GM19455 (cell line): ENCODE results near the gene CAPN15.

ENCODE experiments used
- ATAC-seq: cut with Tn5 transposase; IDR thresholded peaks from one replicate; pipeline ENCODE4 v1.9.1; 2021; ENCODE audit not compliant: unreplicated experiment

The CAPN15 gene

DNA sequence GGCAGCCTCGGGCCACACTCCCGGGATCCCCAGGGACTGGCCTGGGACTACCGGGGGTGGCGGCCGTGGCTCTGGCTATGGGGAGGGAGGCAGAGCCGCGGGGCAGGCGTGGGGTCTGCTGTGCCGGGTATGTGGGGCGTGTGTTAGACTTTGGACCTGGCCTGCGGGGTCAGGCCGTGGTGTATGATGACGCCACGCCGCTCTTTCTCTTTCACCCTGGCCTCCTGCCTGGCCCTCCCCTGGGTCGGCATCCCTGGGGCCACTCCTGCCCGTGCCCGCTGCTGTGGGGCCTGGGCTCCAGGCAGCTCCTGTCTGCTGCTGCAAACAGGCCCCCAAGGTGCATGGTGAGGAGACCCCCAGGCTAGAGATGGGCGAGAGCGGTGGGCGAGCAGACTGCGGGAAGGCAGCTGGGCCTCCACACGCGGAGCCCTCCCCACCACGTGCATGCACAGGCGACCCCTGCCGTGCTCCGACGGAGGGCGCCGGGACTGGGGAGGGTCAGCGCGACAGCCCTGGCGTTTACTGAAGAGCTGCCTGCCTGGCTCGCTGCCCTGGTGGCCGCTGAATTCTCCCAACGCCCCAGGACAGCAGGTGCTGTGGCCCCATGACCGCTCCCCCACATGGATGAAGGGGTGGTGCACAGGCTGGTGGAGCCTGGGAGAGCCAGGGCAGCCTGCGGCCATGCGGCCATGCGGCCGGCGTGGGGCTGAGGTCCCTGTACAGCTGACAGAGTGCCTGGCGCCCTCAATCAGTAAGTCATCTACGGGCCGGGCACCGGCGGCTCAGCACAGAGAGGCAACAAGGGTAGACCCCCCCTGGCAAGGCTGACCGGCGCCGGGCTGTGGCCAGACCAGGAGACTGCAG is 16.0 kb downstream of the CAPN15 start:
- ATAC-seq: no peak

DNA sequence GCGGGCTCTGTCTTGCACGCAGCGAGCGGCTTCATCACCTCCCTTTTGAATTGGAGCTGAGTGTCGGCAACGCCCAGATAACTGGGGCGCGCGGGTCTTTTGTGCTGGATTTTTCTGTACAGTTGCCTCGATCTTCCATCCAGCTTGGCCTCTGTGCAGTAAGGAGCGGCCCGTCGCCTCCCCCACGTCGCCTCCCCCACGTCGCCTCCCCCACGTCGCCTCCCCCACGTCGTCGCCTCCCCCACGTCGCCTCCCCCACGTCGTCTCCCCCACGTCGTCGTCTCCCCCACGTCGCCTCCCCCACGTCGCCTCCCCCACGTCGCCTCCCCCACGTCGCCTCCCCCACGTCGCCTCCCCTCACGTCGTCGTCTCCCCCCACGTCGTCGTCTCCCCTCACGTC is 17.0 kb downstream of the CAPN15 start:
- ATAC-seq: no peak

DNA sequence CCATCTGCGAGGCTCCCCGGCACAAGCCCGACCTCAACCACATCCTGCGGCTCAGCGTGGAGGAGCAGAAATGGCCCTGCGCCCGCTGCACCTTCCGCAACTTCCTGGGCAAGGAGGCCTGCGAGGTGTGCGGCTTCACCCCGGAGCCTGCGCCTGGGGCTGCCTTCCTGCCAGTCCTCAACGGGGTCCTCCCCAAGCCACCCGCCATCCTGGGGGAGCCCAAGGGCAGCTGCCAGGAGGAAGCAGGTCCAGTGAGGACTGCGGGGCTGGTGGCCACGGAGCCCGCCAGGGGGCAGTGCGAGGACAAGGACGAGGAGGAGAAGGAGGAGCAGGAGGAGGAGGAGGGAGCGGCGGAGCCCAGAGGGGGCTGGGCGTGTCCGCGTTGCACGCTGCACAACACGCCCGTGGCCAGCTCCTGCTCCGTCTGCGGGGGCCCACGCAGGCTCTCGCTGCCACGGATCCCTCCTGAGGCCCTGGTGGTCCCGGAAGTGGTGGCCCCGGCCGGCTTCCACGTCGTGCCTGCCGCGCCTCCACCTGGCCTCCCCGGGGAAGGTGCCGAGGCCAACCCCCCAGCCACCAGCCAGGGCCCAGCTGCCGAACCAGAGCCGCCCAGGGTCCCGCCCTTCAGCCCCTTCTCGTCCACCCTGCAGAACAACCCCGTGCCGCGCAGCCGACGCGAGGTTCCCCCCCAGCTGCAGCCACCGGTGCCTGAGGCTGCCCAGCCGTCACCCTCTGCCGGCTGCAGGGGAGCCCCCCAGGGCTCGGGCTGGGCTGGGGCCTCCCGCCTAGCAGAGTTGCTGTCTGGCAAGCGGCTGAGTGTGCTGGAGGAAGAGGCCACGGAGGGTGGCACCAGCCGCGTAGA is 19.6 kb downstream of the CAPN15 start:
- no peak for ATAC-seq

DNA sequence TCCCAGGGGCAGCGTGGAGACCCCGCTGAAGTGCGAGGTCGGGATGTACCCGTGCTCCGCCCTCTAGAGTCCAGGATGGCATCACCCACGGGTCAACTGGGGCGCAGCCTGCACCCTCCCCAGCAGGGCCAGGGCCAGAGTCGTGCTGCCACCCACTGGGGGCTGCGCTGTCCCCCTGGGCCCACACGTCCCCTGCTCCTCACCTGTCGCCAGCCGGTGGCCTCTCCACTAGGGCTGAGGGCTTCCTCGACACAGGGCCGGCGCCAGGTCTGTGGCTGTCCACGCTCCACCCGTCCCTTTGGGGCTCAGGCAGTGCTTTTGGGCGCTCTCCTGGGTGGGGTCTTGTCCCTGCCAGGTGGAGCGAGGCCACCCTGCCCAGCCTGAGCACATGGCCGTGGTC is 21.1 kb downstream of the CAPN15 start:
- ATAC-seq: no peak

DNA sequence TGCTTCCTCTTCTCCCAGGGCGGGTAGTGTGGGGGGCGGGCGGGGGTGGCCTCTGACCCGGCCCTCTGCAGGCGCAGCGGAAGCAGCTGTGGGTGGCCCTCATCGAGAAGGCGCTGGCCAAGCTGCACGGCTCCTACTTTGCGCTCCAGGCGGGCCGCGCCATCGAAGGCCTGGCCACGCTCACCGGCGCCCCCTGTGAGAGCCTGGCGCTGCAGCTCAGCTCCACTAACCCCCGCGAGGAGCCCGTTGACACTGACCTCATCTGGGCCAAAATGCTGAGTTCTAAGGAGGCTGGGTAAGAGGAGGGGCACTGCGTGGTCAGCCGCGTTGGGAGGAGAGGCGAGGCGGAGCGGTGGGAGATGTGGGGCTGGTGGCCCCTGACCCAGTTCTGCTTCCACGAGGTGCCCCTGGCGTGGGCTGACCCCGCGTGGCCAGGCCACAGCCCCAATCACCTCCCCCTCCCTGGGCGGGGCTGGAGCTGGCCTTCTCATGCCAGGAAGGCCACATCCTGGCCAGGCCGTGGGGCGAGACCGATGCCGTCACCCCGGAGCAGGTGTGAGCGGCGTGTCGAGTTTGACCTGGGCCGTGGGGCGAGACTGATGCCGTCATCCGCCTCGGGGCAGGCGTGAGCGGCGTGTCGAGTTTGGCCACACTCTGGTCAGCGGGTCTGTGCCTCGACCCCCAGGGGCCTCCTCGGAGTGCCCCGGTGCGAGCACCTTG is 22.2 kb downstream of the CAPN15 start:
- no peak for ATAC-seq

DNA sequence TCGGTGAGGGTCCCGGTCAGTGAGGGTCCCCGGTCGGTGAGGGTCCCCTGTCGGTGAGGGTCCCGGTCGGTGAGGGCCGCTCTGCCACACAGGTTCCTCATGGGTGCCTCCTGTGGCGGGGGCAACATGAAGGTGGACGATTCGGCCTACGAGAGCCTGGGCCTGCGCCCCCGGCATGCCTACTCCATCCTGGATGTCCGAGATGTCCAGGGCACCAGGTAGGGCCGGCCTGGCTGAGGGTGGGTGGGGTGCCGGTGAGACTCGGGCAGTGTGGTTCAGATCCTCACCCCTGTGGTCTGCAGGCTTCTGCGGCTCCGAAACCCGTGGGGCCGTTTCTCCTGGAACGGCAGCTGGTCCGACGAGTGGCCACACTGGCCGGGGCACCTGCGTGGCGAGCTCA is 23.7 kb downstream of the CAPN15 start:
- no peak for ATAC-seq

DNA sequence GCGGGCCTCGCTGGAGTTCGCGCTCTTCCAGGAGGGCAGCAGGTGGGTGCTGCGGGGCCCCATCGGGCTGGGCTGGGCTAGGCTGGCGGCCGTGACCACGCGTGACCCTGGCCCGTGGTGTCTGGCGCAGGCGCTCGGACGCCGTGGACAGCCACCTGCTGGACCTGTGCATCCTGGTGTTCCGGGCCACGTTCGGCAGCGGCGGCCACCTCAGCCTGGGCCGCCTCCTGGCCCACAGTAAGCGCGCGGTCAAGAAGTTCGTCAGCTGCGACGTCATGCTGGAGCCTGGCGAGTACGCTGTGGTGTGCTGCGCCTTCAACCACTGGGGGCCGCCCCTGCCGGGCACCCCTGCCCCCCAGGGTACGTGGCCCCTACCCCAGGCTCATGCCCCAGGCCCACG is 24.7 kb downstream of the CAPN15 start:
- no peak for ATAC-seq

DNA sequence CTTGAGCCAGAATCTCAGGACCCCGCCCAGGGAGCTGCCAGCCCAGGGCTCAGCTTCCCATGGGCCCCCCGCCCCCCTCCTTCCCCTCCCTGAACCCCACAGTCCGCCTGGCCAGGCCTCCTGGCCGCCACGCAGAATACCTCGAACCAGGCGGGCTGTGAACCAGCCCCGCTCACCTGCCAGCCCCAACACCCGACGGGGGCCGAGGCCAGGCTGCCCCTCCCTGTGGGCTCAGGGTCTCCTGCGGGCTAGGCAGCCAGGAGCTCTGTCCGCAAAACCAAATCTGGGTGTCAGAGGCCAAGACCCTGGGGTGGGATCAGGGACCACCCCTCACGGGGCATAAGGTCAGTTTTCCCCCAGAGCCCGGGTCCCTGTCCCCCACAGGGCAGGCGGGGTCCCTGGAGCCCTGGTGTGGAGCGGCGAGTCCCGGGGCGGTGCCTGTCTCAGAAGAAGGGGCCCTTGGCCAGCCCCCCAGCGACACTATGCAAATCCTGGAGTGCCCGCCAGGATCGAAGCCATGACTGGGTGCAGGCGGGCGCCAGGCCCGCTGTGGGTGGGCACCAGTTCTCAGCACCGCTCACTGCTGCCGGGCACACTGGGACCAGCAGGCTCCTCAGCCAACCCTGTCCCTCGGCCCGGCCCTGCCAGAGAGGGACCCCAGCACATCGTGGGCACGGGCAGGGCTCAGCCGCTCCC is 26.2 kb downstream of the CAPN15 start:
- ATAC-seq: no peak

DNA sequence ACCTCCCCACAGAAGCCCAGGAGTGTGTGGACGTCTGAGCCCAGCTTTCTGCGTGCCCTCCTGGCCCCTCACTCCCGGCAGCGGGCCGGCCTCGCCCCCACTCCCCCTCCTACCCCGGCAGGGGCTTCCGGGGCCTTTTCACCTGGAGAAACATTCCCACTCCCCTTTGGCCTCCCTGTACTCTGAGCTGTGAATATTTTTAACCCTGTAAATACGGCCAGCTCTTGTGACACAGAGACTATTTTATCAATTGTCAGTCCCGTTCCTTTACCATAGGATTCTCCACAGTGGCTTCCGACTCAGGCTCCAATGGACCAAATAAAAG is 26.7 kb downstream of the CAPN15 start:
- ATAC-seq: no peak

DNA sequence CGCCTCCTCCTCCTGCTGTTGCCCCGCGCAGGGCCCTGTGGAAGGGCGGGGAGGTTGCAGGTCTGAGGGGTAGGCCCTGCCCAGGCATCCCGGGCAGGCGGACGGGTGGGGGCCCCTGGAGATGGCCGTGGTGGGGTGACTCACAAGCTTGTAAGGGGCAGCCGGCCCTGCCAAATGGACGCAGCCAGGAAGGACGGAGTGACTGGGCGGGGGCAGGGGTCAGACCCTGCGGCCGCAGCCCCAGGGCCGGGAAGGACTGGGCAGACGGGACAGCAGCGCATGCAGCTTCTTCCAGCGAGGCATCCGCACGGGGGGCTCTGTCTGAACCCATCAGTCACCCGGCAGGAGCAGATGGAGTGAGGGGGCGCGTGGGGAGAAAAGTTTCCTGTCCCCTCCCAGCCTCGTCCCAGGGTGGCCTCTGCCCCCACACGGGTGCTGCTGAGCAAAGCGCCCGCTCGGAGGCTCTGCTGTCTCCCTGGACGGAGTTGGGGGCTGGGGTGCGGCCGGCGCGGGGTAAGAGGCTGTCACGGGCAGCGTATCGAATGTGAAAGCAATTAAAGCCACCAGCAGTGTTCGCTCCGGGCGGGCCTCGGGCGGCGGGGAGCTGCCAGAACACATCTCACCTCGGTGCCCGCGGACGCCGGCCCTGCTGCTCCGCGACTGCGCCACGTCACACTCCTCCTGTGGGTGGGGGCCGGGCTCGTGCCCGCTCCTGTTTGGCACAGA is 27.3 kb downstream of the CAPN15 start:
- ATAC-seq: no peak

DNA sequence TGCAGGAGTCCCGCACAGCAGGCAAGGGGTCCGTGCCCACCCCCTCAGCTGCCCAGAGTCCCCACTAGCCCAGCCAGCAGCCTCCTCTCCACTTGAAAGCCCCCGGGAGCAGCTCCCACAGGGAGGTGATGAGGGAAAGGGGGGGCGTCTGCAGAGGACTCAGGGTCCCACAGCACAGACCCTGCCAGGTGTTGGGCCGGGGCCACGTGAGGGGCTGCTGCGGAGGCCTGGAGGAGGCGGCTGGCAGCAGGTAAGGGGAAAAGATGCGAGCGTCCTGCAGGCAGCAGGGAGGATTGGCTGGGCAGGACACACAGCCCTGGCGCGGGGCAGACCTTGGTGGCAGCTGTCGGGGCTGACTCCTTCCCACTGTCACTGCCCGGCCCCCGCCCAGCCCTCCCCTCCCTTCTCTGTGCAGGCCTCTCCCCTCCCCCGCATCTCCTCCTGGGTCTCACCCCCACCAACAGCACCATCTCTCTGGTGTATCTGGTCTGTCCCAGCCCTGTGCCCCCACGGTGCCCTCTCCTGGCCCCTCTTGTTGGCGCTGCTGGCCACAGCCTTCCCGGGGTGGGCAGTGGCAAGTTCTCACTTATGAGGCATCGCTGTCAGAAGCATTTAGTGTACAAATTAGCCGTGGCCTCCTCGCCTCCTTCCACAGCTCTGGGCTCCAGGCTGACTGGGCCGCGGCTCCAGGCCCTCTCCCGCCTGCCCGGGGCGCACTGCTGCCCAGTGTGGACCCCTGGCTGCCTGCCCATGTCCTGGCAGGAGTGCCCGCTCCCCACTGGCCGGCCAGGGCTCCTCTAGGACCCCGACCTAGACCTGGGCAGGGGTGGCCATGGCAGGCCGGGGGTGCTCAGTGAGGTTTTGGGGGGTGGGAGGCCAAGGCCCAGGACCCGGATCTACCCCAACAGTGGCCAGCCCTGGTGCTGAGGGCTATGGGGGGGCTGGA is 28.3 kb downstream of the CAPN15 start:
- ATAC-seq: no peak

DNA sequence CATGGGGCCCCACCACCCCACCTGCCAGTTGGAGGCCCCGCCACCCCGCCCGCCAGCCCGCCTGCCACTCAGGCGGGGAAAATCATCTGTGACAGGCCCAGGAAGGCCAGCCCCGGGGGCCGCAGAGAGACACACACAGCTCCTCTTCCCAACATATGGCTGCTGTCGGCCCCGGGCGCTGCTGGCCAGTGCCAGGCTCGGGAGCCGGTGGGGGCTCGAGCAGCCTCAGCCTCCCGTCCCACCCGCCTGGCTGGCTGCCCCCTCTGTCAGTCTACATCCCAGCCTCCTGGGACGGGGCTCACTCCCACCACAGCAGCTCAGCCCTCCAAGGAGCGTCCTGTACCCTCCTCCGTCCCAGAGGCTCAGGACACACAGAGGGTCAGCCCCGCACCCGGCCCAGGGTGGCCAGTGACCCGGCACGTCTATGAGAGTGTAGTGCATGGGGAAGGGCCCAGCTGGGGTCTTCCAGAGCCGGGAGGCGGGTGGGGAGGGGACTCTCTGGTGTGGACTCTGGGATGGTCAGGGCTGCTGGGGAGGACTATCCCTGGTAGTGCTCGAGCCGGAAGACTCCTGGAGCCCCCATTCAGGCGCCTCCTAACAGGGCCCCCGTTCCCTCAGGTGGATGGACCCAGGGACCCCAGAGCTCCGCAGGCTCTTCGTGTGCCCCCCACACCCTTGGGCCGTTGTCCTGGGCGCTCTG is 29.1 kb downstream of the CAPN15 start:
- no peak for ATAC-seq

DNA sequence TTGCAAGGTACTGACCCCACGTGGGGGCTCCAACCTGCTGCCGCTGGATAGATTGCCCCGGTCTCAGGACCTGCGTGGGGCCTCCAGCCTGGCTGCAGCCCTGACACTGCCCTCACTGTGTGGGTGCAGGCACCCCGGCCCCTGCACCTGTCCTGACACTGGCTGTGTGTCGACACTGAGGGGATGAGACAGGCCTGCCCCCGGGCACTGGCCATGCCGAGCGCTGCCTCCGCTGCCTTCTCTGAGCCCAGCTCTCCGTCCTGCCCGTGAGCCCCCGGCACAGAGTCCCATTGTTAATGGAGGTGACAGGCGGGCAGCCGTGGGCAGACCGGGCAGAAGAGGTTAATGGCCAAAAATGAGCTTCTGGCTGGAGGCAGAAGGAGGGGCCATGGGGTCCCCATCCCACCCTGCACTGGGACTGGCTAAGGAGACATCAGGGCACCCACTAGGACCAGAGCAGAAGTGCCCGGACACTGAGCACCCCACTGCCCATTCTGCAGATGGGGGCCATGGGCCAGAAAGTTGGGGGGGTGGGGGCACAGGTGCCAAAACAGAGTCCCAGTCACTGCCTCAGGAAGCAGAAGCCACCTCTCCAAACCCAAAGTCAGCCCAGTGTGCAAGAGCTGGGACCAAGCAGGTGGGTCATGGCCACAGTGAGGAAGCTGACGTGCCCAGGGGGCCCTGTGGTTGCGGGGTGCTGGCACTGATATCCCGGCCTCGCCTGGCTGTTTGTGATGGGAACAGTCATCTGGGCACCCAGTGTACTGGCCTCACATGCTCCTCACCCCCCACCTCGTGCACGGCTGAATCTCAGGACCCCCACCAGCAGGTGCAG is 30.2 kb downstream of the CAPN15 start:
- ATAC-seq: no peak

DNA sequence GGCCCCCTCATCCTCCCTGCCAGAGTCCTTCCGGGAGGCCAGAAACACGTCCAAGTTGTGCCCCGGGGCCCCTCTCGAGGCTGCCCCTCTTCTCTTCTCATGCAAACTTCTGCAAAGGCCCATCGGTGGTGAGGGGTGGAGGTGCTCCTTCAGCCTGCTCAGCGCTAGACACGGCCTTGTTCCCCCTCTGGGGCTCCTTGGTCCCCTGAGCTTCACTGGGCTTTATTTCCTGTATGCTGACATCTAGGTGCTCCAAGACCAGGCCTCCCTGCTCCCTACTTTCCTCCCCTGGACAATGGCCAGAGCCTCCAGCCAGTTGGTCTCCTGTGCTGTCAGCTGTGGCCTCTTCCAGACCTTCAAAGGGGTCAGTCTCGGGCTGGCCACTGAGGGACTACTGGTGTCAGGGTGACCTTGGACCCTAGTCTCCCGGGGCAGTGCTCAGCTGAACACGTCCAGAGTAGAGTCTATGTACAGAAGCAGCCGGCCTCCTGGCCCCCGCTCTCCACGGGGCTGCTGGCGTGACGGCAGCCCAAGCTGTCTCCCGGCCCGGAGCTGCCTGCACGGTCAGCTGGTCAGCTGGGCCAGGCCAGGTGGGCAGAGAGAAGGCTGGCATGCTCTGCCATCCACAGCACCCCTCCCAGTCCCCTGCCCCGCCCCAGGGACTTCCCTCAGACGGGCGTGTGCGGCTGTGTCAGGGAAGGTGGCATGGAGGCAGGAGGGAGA is 30.9 kb downstream of the CAPN15 start:
- no peak for ATAC-seq

DNA sequence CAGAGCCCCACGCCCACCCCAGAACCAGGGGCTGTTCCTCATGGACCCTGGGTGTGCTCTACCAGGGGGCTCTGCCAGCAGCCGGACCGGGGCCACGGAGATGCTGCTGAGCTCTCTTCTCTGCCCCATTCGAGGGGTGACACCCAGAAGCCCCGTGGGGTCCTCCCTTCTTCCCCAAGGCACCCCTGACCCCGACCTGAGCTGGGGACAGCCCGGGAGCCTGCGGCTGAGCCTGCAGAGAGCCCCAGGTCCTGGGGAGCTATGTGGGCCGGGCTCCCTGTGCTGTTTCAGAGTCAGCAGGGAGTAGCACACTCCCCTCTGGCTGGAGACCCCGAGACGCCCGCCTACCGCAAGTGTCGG is 31.5 kb downstream of the CAPN15 start:
- ATAC-seq: no peak

DNA sequence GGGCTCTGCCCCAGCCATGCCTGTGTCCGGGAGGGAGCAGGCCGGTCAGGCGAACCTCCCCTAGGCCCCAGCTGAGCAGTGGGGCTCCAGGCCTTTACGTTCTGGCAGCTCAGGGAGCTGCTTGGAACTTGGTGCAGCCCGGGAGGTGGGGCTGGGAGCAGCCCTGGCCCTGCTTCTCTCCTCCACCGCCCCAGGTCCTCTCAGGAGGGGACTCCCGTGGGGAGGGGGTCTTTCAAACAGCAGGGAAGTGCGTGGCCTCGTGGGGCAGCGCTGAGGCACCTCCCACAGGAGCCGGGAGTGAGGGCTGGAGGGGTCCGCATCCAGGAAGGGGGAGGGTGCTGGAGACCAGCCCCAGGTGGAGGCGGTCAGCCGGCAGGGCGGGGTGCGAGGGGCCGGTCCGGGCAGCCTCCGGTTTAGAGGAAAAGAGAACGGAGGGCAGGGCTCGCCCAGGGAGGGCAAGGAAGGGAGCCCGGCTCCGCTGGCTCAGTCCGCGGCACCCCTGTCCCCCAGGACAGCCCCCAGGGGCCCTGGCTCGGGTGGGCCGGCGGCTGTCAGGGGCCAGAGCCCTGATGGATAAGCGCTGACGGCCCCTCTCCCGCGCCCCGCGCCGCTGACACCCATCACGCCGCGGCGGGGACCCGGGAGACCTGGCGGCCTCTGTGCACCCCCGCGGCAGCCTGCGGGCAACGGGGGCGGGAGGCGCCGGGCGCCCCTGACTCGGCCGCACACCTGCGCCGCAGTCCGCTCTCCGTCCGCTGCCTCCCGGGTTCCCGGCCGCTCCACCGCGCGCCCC is 32.1 kb downstream of the CAPN15 start:
- ATAC-seq: no peak
